Stimulated activated CD4-positive, alpha-beta T cell treated with anti-CD3 and anti-CD28 coated beads, TNF-alpha, amount 100 ng/mL, for 24 hours (primary cell): ENCODE results near the gene MBNL1.
"Not testable (repeated sequence)": the region's sequence is repeated elsewhere in the genome, so short reads cannot be mapped to it uniquely, and the experiment has no call there.

Experiments used
- DNase-seq, 3 experiments: peaks; one replicate each; pipeline ENCODE4 v3.0.0-alpha.2; 2020; ENCODE audit warnings: low read depth in 3 of 3

The MBNL1 gene

DNA sequence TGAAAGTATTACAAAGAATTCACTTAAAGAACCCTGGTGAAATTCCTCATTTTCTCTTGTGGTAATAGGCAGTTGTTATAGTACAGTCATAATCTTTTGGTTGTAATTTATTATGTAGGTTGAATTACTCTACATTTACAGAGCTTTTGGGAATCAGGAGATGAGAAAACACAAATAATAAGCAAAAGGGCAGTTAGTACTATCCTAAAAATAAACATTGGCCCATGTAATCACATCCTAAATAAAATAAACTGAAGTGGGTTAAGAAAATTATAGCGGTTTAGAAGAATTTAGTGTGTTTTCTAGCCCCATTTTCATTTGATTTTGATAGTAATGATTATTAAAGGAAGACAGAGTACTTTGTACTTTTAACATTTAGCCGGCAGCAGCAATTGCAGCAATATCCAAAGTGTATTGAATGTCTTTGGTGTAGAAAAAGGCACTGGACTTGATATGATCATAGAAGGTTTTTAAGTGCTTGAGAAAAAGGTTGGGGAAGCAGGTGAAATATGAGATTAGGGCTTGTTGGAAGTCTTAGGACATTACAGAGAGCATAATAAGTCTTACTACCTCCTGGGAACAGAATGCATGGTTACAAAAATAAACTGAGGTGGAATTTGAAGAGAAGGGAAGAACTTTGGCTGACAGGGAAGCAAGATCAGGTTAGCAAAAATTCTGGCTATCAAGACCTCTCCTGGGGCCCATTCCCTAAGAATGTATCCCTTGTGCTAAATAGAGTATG lies 79.9 kb downstream of the MBNL1 start:
- DNase-seq: no peak

GRCh38 chr3:152349392-152349791 lies 80.7 kb downstream of the MBNL1 start:
- no peak for DNase-seq

DNA sequence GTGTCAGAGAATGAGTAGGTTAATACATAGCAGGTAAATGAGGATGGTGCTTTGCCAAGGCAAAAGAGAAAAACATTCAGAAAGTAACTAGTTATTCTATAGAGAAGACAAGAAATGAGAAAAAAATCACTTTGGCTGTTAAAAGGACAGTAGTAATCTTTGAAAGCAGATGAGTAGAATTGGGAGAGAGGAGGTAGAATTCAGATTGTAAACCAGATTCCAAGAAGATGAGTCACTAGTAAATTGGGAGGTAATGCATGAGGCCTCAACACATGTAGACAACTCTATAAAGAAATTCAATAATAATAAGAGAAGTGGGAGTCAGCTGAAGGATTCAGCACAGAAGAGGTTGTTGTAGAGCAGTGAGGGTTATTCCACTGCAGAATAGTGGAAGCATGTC lies 81.4 kb downstream of the MBNL1 start:
- no peak for DNase-seq

GRCh38 chr3:152350776-152351175 lies 82.0 kb downstream of the MBNL1 start:
- no peak for DNase-seq

GRCh38 chr3:152352554-152352953 lies 83.8 kb downstream of the MBNL1 start:
- no peak for DNase-seq

GRCh38 chr3:152353578-152353977 lies 84.8 kb downstream of the MBNL1 start:
- no peak for DNase-seq

GRCh38 chr3:152355744-152356665 lies 87.3 kb downstream of the MBNL1 start:
- DNase-seq: no peak

- no peak for DNase-seq
These were observed 88.1 kb downstream of the MBNL1 start for GRCh38 chr3:152356870-152357276.

GRCh38 chr3:152357587-152357986 lies 88.9 kb downstream of the MBNL1 start:
- DNase-seq: no peak

DNA sequence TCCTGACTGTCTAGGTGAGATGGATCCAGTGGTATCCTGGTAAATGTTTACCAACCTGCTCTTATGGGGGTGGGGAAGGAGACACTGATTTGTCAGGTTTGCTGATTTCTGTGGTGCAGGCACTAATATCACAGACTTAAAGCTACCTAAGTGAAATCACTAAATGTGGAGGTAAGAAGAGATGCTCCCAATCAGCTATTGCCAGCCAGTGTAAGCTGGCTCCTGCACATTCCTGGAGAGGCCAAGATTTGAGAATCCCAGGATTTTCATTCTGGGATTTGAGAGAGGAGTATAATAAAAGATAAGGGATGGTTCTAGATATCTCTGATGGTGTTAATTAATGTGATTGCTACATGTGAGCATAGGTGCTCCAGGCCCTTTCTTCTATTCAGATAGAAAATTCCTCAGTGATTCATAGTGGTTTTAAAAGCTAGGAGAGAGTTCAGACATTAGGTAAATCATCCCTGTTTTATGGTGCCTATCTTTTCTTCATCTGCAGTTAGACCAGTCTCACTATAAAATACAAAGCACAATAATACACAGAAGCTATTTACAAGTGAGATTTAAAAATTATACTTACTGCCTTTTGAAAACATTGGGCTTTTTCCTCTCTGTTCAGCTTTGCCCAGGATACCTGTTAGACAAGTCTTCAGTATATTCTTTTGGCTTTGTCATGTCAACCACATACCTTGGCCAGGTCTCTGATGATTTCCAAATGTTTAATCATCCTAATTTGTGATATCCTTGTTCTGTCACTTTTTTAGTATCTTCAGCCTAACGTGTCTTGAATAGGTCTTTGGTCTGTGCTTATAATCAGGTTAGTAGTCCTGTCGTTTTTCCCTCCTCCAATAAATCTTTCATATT lies 90.9 kb downstream of the MBNL1 start:
- no peak for DNase-seq

GRCh38 chr3:152360302-152360701 lies 91.6 kb downstream of the MBNL1 start:
- DNase-seq: no peak

- DNase-seq: no peak
These were observed 92.2 kb downstream of the MBNL1 start for GRCh38 chr3:152360966-152361365.

DNA sequence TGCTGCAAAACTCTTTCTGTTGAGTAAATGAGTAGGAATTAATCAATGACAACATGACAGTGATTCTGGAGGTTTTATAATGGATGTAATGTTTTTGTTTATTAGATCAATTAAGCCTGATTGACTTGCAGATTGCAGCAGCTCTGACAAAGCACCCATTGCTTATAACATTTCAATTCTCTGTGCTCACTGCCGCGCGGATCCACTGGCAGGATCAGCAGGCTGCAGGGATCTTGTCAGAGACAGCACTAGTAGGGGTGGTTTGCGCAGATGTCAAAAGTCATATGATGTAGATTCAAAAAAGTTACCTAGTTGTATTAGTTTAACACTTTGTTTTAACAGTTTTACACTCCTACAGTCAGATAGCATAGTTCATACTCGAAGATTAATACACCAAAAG lies 93.4 kb downstream of the MBNL1 start:
- no peak for DNase-seq

DNA sequence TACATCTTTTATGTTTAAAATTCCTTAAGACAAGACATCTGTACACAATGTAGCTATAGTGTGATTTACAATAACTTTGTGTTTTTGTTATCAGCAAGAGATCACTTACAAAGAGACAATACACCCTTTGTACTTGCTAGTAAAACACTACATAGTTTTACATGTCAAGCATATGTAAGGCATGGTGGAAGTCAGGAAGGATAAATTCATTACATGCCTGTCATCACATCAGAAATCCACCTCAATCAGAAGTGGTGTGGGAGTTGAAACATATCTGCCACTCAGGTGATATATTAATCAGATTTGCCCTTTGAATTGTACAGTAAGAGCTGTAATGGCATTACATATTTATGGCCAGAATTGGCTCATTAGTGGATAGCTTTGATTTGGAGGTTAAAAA lies 95.5 kb downstream of the MBNL1 start:
- DNase-seq: no peak

GRCh38 chr3:152365126-152365525 lies 96.4 kb downstream of the MBNL1 start:
- no peak for DNase-seq

- no peak for DNase-seq
These were observed 97.3 kb downstream of the MBNL1 start for GRCh38 chr3:152365766-152366593.

DNA sequence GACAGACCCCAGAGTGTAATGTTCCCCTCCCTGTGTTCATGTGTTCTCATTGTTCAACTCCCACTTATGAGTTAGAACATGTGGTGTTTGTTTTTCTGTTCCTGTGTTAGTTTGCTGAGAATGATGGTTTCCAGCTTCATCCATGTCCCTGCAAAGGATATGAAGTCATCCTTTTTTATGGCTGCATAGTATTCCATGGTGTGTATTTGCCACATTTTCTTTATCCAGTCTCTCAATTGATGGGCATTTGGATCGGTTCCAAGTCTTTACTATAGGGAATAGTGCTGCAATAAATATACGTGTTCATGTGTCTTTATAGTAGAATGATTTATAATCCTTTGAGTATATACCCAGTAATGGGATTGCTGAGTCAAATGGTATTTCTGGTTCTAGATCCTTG lies 98.5 kb downstream of the MBNL1 start:
- not testable (repeated sequence) for DNase-seq

- DNase-seq: not testable (repeated sequence)
These were observed 103.9 kb downstream of the MBNL1 start for GRCh38 chr3:152372633-152373032.

DNA sequence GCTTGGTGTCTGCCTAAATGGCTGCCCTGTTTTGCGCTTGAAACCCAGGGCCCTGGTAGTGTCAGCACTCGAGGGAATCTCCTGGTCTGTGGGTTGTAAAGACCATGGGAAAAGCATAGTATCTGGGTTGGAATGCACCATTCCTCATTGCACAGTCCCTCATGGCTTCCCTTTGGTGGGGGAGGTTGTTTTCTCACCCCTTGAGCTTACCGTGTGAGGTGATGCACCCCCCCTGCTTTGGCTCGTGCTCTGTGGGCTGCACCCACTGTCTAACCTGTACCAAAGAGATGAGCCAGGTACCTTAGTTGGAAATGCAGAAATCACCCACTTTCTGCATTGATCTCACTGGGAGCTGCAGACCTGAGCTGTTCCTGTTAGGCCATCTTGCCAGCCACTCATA lies 104.7 kb downstream of the MBNL1 start:
- no peak for DNase-seq

GRCh38 chr3:152374262-152374990 lies 105.7 kb downstream of the MBNL1 start:
- DNase-seq: no peak
